Activated gamma-delta T cell (primary cell): ENCODE measurements around the gene ZBTB7C.

Experiments used
- DNase-seq: peaks from one replicate; lab custom pipeline; 2025; lab: John Stamatoyannopoulos, UW

Gene ZBTB7C

DNA sequence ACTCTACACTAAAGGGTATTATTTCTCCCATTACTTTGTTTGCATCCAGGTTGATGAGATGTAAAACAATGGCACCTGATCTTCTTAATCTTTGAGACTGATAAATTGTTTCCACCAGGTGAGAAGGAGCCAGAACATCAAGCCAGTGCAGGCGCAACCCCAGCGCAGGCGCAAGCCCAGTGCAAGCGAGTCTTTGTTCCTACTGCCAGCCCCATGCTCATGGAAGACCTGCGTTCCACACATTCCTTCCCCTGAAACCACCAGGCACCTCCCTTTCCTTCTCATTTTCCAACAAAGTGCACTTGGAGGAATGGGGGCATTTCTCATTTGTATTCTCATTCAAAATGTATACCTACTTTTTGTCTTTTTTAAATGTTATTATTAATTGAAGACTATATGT lies 290.0 kb downstream of the ZBTB7C start:
- DNase-seq: no peak

DNA sequence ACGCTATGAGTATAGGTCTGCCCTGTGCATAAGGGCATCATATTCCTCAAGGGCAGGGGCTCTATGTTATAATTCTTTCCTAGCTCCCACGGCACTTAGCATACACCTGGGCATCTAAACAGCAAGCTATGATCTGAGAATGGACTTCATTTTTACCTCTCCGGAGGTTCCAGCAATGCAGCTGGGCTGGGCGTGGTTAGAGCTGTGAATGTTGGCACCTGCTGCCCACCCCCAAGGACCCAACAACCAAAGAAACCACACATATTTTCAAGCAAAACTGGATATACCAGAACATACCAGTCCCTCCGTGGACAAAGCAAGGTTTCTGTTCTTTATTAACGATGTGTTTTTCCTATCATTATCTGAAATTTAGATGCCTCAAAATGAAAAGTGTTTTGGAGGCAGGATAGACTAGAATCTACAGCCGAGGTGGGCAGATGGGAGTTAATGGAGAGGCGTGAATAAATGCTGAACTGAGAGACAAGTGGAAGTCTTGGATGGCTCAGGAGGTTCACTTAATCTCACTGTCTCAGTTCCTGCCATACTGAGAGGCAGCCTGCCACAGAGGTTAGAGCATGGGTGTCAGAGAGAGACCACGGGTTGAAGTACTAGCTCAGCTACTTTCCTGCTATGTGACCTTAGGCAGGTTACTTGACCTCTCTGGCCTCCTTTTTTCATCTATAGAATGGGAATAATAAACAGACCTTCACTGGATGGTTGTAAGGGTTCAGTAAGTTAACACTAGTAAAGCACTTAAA lies 292.1 kb downstream of the ZBTB7C start:
- DNase-seq: no peak

DNA sequence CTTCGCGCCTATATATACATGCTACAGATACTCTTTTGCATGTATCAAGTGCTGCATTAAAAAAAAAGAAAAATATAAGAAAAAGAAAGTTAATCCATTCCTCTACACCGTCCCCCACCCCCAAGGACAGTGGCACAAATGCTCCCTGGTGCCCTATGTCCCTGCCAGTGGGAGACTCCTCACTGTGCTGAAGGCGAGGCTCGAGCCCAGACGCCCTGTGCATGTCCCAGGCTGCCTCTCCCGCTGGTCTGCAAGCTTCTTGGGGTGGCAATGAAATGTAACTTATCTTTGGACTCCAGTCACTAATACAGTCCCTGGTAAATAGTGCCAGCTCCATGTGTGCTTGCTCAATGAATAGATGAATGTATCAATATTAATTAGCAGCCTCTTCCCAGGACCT lies 293.2 kb downstream of the ZBTB7C start:
- DNase-seq: no peak

DNA sequence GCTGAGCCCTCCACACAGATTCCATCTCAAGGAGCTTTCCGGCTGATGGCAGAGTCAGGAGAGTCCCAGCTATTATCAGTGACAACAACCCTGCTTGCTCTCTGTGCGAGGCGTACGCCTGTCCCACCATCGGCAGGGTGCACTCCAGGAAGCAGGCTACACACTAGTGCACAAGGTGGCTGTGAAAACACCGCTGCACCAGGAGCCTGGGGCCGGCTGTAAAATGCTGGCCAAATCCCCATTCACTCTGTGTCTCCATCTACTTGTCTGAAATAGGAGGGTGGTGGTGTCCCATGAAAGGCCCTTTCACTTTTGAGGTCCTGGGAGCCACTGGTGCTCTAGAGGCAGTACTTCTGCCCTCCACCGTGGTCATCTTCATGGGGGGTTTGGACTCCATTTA lies 295.5 kb downstream of the ZBTB7C start:
- DNase-seq: no peak

DNA sequence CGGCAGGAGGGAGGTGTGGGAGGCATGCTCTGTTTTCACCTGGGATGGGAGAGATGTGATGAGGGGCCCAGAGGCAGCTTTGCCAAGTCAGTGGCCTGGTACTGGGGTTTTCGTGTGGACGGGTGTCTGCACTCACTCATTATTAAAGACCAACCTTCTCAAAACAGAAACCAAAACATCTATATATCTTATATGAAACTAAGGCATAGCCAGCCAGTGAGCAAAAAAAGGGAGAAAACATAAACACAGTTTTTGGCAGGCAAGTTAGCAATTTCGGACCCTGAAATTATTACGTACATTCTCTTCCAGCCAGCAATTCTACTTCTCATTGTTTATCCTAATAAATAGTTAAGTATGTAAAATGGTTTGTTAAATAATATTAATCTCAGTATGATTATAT lies 297.6 kb downstream of the ZBTB7C start:
- DNase-seq: no peak

DNA sequence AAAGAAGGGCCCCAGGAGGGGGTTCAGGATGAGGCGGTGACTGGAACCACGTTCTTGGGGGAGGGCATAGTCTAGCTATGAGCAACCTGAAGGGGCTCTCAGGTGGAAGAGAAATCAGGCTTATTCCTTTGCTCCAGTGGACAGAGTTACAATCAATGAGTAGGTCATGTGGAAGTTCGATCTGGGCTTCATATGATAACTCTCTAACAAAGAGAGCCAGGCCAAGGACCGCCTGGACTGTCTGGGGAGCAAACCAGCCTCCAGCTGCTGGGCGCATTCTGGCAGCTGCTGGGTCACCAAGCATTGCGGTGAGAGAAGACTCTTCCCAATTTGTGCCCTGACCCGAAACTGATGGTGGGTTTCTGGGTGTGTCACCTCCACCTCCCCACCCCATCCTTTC lies 298.4 kb downstream of the ZBTB7C start:
- DNase-seq: no peak

DNA sequence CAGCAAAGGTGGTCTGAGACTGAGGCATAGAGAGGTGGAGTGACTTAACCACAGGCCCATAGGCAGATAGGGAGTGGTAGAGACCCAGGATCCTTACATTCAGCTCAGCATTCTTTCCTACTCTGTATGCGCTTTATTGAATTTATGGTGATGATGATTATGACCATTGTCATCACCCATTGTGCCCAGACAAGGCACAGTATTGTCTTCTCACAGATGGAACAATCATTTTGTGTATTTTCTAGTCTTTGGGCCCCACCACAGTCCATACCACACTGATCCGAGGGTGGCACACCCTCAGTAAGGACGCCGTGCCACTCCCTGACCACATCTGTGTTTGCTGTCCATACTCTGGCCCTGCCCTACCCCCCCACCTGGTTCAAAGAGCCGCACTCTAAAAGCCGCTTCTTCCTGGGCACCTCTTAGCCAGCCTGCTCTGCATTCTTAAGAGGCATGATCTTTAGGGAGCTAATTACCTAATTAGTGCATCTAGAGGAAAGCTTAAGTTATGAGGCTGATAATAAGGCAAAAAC lies 299.2 kb downstream of the ZBTB7C start:
- no peak for DNase-seq

DNA sequence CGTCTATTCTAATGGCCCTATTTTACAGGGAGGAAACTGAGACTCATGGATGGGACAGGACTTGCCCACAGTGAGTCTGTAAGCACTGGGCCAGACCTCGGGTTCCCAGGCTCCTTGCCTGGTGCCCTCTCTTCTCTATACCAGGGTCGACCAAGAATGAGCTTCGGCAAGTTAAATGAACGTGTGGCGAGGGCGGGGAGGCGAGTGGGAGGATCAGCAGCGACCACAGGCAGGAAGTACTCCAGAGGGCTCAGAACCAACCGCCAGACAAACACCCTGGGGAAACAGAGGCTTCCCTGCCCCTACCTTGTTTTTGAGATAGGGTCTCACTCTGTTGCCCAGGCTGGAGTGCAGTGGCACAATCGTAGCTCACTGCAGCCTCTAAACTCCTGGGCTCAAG lies 301.0 kb downstream of the ZBTB7C start:
- no peak for DNase-seq

DNA sequence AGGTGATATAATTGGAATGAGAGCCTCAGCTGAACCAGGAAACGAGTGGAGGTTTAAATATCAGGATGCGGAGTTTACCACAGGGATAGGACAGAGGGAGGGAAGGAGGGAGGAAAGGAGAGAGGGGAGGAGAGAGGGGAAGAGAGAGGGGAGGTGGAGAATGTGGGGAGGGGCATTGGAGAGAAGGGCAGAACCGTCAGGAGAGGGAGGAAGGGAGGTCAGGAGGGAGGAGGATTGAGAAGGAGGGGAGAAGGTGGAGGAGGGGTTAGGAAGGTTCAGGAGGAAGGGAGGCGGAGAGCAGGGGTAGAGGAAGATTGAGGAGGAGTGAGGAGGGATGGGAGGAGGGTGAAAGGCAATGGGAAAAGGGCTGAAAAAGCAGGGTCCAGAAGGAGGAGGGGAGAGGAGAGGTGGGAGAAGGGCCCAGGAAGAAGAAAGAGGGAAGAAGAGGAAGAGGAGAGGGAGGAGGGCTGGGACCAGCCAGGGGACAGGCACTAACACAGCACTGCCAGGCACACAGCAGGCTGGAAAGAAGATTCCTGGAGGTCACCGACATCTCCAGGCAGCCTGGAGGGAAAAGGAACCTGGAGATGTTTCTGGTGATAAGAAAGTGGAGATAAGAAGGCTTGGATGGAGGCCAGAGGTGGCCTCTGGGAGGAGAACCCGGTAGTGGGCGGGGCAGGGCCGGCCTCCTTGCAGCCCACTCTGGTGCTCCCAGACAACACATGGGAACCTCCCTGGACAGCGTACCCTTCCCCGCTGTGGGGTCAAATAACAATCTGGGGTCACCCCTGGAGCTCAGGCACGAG lies 302.0 kb downstream of the ZBTB7C start:
- DNase-seq: no peak

DNA sequence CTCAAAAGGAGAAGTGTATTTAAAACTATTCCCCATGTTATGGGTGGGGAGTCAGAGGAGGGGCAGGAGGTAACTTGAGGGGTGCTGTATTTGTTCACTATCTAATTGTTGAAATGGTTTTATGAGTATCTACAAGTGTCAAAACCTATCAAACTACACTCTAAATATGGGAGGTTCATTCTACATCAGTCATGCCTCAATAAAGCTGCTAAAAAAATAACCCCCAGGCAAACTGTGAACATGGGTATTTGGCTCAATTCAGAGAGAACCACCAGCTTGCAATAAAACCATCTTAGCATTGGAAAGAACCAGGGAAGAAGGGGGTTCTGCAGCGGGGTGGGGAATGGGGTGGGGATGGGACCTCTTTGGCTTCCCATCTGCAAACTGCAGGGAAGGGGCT lies 302.7 kb downstream of the ZBTB7C start:
- DNase-seq: no peak

DNA sequence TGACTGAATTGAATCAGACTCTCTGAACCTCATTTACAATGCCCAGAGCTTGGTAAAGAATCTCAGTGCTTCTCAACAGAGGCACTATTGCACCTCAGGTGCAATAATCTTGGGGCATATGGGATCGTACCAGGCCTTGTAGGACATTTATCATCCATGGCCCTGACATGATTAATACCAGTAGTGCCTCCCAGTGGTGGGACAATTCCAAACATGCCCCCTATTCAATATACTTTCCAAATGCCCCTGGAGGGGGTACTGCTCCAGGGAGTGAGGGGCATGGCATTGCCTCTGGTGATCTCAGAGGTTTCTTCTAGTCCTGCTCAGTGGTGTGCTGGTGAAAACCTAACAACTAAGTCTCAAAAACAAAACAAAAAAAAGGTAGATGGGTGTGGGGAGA lies 303.9 kb downstream of the ZBTB7C start:
- no peak for DNase-seq

DNA sequence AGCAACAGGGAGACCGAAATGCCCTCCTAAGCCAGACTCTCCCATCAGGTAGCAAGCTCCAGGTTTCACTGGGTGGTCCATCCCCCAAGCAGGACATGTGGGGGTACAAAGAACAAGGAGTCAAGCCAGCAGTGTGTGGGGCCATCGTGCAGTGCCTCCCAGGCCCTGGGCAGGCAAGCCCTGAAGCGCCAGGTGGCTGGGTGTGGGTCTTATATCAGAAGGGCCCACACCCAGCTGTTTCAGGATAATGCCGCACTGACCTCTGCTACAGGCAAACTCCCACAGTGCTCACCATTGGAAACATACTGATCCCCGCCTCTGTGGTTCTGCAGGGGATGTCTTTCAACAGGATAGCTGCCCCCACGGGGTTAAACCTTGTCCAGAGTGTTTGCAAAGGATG lies 304.5 kb downstream of the ZBTB7C start:
- DNase-seq: no peak

DNA sequence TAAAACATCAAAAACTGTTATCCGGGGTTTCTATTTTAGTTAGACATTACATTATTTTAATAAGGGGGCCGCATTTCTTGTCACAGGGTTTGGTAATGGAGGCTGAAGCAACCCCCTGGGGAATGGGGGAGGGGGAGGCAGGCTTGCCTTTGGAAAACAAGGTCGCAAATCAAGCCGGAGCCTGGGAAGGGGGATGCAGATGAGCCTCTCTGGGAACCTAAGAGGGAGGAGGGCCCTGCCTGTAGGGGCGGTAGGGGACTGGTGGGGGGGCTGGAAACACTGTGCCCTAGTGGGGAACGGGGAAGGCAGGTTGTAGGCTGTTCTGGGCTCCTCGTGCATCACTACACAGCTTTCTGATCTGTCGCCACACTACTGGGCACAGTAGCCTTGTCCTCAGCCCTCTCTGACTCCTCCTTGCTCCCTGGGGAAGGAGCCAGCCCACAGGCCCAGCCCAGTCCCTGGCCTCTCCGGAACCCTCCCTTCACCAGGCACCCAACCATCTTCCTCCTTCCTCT lies 308.5 kb downstream of the ZBTB7C start:
- DNase-seq: no peak

DNA sequence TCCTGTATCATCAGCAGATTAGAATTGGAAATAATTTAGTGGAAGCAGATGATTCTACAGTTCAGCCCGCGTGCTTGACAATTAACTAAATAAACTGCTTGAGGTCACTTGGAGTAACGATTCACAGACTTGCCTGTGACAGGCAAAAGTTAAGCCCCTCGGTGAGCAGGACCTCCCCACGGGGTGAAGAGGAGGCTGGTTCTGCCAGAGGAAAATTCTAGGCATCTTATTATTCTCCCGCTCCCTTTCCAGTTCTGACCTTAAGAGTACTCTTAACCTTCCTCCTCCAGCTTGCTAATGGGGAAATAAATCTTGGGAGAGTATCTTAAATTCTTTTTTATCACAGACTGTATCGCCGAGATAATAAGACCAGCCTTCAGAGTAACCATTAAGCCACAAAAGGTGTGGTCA lies 309.0 kb downstream of the ZBTB7C start:
- no peak for DNase-seq

DNA sequence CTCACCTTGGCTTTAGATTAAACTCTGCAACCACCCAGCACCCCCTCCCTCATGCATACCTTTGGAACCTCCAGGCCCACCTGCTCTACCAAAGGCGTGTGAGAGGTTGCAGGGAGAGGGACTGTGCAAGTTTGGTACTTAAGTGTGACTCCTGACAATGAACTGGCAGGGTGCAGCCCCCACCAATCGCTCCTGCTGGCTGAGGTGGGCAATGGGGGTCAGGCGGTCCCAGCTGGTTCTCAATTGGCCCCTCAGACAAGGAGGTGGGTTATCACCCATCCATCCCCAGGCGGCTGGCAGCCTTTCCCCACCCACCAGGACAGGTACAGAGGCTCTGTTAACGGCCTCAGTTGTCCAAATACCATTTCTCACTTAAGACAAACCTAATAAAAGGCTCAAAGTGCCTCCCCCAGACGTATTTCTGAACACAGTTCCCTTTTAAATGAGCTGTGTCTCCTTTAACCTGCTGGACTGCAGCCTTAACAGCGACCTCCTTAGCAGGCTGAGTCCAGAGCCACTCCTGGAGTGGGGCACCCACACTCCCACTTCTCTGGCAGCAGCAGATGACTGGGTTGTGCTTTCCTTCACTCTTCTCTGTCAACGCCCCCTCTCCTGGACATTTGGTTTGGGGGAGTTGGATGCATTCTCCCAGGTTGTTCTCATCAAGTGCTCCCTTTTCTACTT lies 309.6 kb downstream of the ZBTB7C start:
- DNase-seq: no peak

DNA sequence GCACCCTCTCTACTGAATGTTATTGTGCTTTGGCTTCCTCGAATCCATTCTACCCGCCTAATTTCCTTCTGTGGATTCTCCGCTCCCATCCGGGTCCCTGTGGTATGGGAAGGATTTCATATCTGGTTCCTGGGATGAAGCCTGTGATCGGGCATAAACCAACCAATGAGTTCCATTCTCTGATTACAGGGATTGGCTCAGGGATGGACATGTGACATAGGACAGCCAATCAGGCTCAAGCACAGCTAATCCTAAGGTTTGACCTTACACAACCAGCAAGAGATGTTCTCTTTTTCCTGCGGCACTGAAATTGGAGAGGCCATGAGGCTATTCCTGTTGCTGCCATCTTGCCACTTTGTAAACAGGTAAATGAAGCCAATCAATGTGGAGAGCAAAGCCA lies 310.6 kb downstream of the ZBTB7C start:
- no peak for DNase-seq

DNA sequence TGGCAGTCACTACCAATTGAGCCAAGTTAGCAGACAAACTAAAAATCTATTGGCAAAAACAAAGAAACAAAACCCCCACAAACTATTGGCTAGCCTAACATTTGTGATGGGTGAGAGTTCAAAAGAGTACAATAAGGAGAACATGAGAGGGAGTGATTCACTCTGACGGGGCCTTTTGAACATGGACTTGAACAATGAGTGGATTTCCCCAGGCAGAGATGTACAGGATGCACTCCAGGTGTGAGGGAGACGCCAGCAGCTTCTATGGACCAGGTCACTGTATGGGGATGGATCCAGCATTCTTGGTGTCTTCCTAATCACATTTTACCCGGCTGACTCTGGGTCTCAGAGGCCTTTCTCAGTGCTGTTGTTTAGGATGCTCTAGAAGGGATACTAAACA lies 311.2 kb downstream of the ZBTB7C start:
- no peak for DNase-seq

DNA sequence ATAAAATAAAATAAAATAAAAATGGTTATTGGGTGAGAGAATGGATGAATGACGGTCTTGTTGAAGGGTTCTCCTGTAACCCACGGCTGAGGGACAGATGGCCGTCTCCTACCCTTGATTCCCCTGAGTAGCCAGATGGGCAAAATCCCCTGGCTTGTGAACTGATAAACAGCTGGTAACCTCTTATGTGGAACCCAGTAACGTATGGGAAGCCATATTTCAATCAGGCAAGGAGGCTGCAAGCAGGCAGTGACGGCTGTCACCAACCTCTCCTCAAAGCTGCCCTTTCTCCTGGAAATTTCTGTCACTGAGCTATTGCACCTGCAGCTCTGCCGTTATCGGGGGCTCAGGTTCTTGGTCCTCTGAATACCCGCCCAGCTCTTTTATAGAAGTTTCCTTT lies 313.5 kb downstream of the ZBTB7C start:
- DNase-seq: no peak

DNA sequence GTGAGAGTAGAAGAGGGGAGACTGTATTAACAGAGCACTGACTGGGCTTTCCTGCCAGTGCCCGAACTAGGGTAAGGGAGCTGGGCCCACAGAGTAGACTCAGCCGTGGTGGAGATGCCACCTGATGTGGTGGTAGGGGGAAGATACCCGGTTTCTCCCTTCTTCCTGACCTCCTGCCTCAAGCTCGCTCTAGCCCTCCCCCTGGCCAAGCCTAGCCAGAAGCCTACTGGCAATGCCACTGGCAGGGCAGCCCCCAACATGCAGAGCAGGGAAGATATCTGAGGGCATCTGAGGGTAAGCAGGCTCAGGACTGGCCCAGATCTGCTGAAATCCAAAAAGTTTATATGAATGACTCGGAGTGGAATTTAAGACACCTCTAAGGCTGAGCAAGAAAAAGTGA lies 316.1 kb downstream of the ZBTB7C start:
- no peak for DNase-seq

DNA sequence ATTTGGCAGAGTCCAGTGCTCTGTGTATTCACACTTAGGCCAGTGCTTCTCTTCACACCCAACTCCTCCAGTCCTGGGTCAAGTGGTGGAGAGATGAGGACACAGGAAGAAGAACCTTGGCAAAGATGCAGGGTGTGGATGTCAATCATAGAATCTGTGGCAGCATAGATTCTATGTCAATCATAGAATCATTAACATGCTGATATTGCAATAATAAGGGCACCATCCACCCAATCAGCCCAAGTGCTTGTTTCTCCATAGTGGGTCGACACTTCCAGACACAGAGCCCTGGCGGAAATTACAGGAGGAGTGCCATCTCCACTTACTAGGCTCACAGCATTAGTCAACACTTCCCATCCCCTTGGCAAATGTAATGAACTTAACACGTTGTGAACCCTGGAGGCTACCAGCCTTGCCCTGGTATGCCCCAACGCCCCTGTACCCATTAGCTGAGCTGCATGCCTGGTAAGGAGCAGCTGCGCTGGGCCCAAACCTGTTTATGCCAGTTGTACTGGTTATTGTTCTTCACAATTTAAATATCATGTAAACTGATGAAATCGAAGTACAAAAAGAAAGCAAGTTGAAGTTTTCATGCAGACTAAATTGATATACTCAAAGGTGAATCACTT lies 317.2 kb downstream of the ZBTB7C start:
- DNase-seq: no peak

DNA sequence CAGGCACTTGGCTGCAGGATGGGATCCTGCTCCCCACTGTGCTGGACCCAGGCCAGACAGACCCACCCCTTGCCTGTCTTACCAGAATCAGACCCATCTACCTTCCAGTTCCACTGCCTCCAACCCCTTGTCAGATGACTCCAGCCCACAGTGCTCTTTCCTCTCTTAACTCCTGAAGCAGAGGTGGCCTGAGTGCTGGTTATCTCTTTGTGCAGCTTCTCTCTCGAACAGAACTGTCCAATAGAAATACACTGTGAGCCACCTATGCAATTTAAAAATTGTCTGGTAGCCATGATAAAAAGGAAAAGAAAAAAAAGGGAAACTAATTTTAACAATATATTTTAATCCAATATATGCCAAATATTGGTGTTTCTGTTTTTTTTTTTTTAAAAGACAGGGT lies 318.5 kb downstream of the ZBTB7C start:
- no peak for DNase-seq

DNA sequence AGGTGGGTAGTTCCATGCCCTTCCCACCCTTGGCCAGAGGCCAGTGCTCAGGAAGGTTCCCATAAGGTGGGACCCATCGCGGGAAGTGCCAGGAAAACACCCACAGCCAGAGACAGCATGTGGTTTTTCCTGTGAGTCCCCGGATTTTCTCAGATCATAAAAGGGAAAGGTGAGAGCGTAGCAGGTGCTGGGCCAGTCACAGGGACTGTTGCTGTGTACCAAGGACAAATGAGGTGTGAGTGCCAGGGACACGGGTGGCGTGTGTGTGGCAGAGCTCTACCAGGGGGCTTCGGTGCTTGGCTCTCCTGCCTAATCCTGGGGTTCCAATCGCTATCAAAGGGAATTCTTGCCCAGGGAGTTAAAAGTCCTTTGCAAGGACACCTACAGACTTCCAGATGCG lies 319.2 kb downstream of the ZBTB7C start:
- no peak for DNase-seq
